Sigmoid colon (tissue), 7 donors: ENCODE measurements around the gene NELFA. TPM values are rescaled to one million over a fixed set of nuclear protein-coding genes. Genes with fewer than 3 reads are reported as not detected.

Experiments used
- DNase-seq: peaks from one replicate; pipeline ENCODE4 v3.0.0-alpha.2; 2019
- H3K27ac ChIP-seq, 4 donors: fragments of 200-600 bp; sonication (generic); one replicate each; pipeline ENCODE4 v1.5.1; 2016 to 2019; ENCODE audit warnings: mild to moderate bottlenecking in 1 of 4
- H3K27me3 ChIP-seq, 3 donors: fragments of 200-600 bp; sonication (generic); one replicate each; pipeline ENCODE4 v1.5.1; 2019; ENCODE audit warnings: mild to moderate bottlenecking in 1 of 3
- H3K36me3 ChIP-seq, 4 donors: fragments of 200-600 bp; sonication (generic); one replicate each; pipeline ENCODE4 v1.5.1; 2016 to 2019
- H3K4me1 ChIP-seq, 4 donors: fragments of 200-600 bp; sonication (generic); one replicate each; pipeline ENCODE4 v1.5.1; 2017 to 2019
- H3K4me3 ChIP-seq, 4 donors: fragments of 200-600 bp; sonication (generic); one replicate each; pipeline ENCODE4 v1.5.1; 2017 to 2019; ENCODE audit warnings: mild to moderate bottlenecking in 2 of 4, moderate library complexity in 1 of 4
- H3K9me3 ChIP-seq, 4 donors: fragments of 200-600 bp in 3 of 4; sonication (generic) in 3 of 4; one replicate each; pipeline versions ENCODE4 v1.5.1 to v1.6.1; 2013 to 2019
- EP300 ChIP-seq, 4 donors: sonication (generic); formaldehyde crosslinking; IDR thresholded peaks; one replicate each; pipeline ENCODE4 v1.6.1; 2017; ENCODE audit warnings: antibody characterized with exemption in 4 of 4
- POLR2A ChIP-seq, 2 donors: fragments of 450-650 bp; IDR thresholded peaks; one replicate each; pipeline ENCODE4 v1.6.1; 2016; ENCODE audit warnings: antibody characterized with exemption in 2 of 2, mild to moderate bottlenecking in 2 of 2, moderate library complexity in 2 of 2
- POLR2AphosphoS5 ChIP-seq, 4 donors: sonication (generic); formaldehyde crosslinking; IDR thresholded peaks; one replicate each; pipeline ENCODE4 v1.6.1; 2017; ENCODE audit warnings: antibody characterized with exemption in 4 of 4
- WGBS, 2 donors: extraction: QIAGEN DNeasy Blood & Tissue Kit; methylation state at CpG; one replicate each; pipeline ENCODE4 v1.1.7; 2013; 5-methylcytosine and 5-hydroxymethylcytosine counted together
- intact Hi-C: fragments of 100-400 bp; cut with DNase I; formaldehyde crosslinking; loops from one replicate; pipeline ENCODE4 v1.15.1; 2023
- polyA plus RNA-seq, 3 donors: library from polyadenylated mRNA; stranded (reverse); fragments of 200-250 nt; gene quantifications; one replicate each; pipeline ENCODE4 v1.2.3, GENCODE V29; 2013
- total RNA-seq, 4 donors: library from RNA; depleted of rRNA; stranded (reverse); fragments of >200 nt; gene quantifications; one replicate each; pipeline ENCODE4 v1.1.0, GENCODE V29; 2016
- TF ChIP-seq, protein P1 (sequence below), 4 experiments: fragments of 450-650 bp in 3 of 4; fragments of 200-600 bp in 1 of 4; IDR thresholded peaks; one replicate each; pipeline ENCODE4 v1.5.1; 2016 to 2019; ENCODE audit warnings: antibody characterized with exemption in 4 of 4, mild to moderate bottlenecking in 3 of 4, moderate library complexity in 2 of 4
- donor health status: healthy with polysubstance abuse.
- donor health status: Bipolar disorder and iron deficiency.
- donor health status: healthy.

NELFA gene
- total and polyA plus RNA-seq, 7 donors = 13.8 to 27.4 (median 15.3) TPM

DNA sequence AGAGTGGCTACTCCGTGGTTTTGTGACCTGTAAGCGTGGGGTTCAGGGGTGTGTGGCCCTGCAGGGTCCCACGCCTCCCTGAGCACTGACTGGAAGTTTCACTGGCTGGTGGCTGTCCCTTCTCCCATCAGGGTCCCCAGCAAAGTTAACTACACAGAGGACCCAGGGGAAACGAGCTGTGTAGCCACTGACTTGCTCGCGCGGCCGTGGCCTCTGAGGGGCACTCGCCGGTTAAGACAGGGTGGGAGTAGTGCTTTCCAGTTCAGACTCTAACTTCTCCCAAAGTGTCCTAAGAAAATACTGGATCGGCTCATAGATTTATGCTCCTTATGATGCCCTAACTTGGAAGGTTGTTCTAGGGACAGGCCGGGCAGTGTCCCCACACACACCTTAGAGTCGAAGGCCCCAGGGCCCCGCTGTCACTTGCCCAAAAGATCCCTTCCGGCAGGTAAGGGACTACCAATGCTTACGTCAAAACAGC is 28.2 kb downstream of the NELFA start:
- DNase-seq = no peak
- no peak overlapping the region for H3K4me3 ChIP-seq
- intact Hi-C loops = no loop called here
- no peaks in the 10 kb centered on the region for H3K9me3 ChIP-seq
- H3K4me1 ChIP-seq = no peaks in the 10 kb centered on the region
- H3K27ac ChIP-seq = no peak overlapping the region
- 94 to 95% methylated on average over 16 of the region's 16 CpGs for whole genome bisulfite sequencing, 2 donors
- H3K36me3 ChIP-seq = peaks cover 49 to 93% (median 59%) of the 10 kb centered on the region in 4 donors
- no peaks in the 10 kb centered on the region for H3K27me3 ChIP-seq
- no peak for TF ChIP-seq POLR2A (IDR thresholded peaks at IDR 0.05)
- no peak for TF ChIP-seq EP300 (IDR thresholded peaks at IDR 0.05)
- TF ChIP-seq POLR2AphosphoS5 (IDR thresholded peaks at IDR 0.05) = no peak
- TF ChIP-seq, protein P1, sequence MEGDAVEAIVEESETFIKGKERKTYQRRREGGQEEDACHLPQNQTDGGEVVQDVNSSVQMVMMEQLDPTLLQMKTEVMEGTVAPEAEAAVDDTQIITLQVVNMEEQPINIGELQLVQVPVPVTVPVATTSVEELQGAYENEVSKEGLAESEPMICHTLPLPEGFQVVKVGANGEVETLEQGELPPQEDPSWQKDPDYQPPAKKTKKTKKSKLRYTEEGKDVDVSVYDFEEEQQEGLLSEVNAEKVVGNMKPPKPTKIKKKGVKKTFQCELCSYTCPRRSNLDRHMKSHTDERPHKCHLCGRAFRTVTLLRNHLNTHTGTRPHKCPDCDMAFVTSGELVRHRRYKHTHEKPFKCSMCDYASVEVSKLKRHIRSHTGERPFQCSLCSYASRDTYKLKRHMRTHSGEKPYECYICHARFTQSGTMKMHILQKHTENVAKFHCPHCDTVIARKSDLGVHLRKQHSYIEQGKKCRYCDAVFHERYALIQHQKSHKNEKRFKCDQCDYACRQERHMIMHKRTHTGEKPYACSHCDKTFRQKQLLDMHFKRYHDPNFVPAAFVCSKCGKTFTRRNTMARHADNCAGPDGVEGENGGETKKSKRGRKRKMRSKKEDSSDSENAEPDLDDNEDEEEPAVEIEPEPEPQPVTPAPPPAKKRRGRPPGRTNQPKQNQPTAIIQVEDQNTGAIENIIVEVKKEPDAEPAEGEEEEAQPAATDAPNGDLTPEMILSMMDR (IDR thresholded peaks at IDR 0.05) = no peak

DNA sequence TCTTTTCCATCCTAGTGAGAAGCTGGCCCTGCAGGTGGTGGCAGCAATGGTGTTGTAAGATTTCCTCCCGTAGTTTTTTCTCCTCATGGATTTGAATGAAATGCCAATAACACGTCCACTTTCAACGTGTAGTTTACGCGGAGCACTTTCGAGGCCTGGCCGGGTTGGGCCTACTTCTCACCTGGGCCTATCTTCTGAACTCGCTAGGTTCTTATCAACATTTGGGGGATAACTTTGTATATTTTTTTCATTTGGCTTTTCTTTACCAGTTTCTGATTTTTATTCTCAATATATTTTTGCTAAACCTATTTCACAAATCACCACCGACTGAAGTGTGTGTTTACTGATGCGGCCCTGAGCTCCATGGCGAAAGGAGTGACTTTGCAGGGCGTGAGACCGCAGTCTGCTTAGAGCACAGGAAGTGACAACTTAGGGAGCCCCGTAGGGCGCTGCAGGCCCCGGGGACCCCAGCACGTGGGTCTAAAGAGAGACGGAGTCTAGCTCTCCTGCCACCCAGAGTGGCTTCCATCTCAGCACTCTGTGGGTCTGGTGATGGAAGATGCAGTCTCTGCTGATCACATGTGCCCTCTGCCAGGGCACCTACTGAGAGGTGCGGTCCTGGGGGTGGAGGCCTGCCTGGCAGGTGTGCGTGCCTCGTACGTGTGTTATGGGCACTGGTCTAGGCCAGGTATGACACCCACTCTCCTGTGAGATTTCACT is 29.1 kb downstream of the NELFA start:
- Histone ChIP-seq H3K4me3 (no peak overlapping the region), H3K27me3 (no peaks in the 10 kb centered on the region), H3K4me1 (no peaks in the 10 kb centered on the region), H3K27ac (no peak overlapping the region), H3K9me3 (no peaks in the 10 kb centered on the region), H3K36me3 (peaks cover 45 to 93% (median 59%) of the 10 kb centered on the region in 4 donors)
- WGBS, 2 donors = 85 to 91% methylated on average over 22 of the region's 22 CpGs
- intact Hi-C loops = no loop called here
- no peak for DNase-seq
- TF ChIP-seq EP300 (IDR thresholded peaks at IDR 0.05) = no peak
- no peak for TF ChIP-seq POLR2A (IDR thresholded peaks at IDR 0.05)
- TF ChIP-seq POLR2AphosphoS5 (IDR thresholded peaks at IDR 0.05) = no peak

DNA sequence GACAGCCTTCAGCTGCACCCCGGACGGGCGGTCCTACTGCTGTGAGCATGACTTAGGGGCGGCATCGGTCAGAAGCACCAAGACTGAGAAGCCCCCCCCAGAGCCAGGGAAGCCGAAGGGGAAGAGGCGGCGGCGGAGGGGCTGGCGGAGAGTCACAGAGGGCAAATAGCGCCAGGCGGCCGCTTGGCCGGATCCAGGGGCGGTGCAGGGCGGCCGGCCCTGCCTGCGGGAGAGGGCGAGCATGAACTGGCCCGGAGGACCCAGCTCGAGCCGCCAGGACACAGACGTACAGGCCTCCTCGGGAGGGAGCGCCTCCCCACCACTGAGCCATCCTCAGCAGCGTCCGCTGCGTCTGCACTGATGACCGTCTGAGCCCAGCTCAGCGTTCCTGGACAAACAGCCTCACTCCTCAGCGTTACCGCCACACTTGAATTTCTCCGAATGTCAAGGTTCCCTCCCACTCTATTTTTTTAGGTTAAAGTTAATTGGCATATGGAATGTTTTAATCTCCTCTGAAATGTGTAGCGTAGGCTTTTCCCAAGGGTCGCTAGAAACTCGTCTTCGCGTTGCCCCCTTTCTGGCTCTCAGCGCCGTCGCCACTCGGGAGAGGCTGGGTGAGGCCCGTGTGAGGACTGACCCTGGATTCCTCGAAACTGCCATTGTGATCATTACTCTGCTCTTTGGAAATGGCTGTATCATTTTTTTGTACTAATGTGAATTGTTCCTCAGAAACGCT is 29.9 kb downstream of the NELFA start:
- TF ChIP-seq, protein P1 (IDR thresholded peaks at IDR 0.05) = no peak
- TF ChIP-seq POLR2A (IDR thresholded peaks at IDR 0.05) = no peak
- no peak for TF ChIP-seq POLR2AphosphoS5 (IDR thresholded peaks at IDR 0.05)
- no peak for TF ChIP-seq EP300 (IDR thresholded peaks at IDR 0.05)
- Histone ChIP-seq H3K9me3 (no peaks in the 10 kb centered on the region), H3K4me3 (no peak overlapping the region), H3K36me3 (peaks cover 39 to 93% (median 54%) of the 10 kb centered on the region in 4 donors), H3K4me1 (no peaks in the 10 kb centered on the region), H3K27me3 (no peaks in the 10 kb centered on the region), H3K27ac (no peak overlapping the region)
- 95% methylated on average over 45 of the region's 45 CpGs for WGBS, 2 donors
- no peak for DNase-seq
- intact Hi-C loops = no loop called here

GRCh38 chr4:1978226-1978625 is 30.5 kb downstream of the NELFA start:
- no peak overlapping the region for H3K27ac ChIP-seq
- no peaks in the 10 kb centered on the region for H3K4me1 ChIP-seq
- no peak overlapping the region for H3K4me3 ChIP-seq
- WGBS, 2 donors = 94 to 96% methylated on average over 13 of the region's 13 CpGs
- intact Hi-C loops = no loop called here
- no peaks in the 10 kb centered on the region for H3K27me3 ChIP-seq
- no peak for TF ChIP-seq EP300 (IDR thresholded peaks at IDR 0.05)
- no peak for TF ChIP-seq POLR2A (IDR thresholded peaks at IDR 0.05)
- TF ChIP-seq POLR2AphosphoS5 (IDR thresholded peaks at IDR 0.05) = no peak
- DNase-seq = no peak
- H3K36me3 ChIP-seq = peaks cover 32 to 92% (median 49%) of the 10 kb centered on the region in 4 donors
- H3K9me3 ChIP-seq = no peaks in the 10 kb centered on the region

- no peaks in the 10 kb centered on the region for H3K27me3 ChIP-seq
- DNase-seq = no peak
- no peak overlapping the region for H3K4me3 ChIP-seq
- WGBS, 2 donors = 97% methylated on average over 35 of the region's 35 CpGs
- no peaks in the 10 kb centered on the region for H3K9me3 ChIP-seq
- intact Hi-C loops = no loop called here
- no peak for TF ChIP-seq POLR2A (IDR thresholded peaks at IDR 0.05)
- TF ChIP-seq, protein P1 (IDR thresholded peaks at IDR 0.05) = no peak
- TF ChIP-seq EP300 (IDR thresholded peaks at IDR 0.05) = no peak
- no peak for TF ChIP-seq POLR2AphosphoS5 (IDR thresholded peaks at IDR 0.05)
- H3K36me3 ChIP-seq = peaks cover 22 to 85% (median 38%) of the 10 kb centered on the region in 4 donors
- no peaks in the 10 kb centered on the region for H3K4me1 ChIP-seq
- H3K27ac ChIP-seq = no peak overlapping the region
Measured at GRCh38 chr4:1976416-1977352, 32.1 kb downstream of the NELFA start.
